GM18870 (cell line): ENCODE measurements around the gene TAF11L10.
"Not testable (repeated sequence)": the region's sequence is repeated elsewhere in the genome, so short reads cannot be mapped to it uniquely, and the experiment has no call there.

Experiments
- ATAC-seq: cut with Tn5 transposase; IDR thresholded peaks from one replicate; pipeline ENCODE4 v1.9.1; 2021; ENCODE audit warnings: moderate library complexity; ENCODE audit not compliant: unreplicated experiment

Gene TAF11L10

GRCh38 chr5:17597728-17598127 lies at the start of gene TAF11L10:
Gene TAF11L10, minus strand, starts transcription at chr5:17597828.
- not testable (repeated sequence) for ATAC-seq

- ATAC-seq: no peak
Measured at GRCh38 chr5:17634160-17634559, 36.5 kb upstream of the TAF11L10 start, which contains the start of gene TAF11L14. Gene TAF11L14, plus strand, starts transcription at chr5:17634460.

DNA sequence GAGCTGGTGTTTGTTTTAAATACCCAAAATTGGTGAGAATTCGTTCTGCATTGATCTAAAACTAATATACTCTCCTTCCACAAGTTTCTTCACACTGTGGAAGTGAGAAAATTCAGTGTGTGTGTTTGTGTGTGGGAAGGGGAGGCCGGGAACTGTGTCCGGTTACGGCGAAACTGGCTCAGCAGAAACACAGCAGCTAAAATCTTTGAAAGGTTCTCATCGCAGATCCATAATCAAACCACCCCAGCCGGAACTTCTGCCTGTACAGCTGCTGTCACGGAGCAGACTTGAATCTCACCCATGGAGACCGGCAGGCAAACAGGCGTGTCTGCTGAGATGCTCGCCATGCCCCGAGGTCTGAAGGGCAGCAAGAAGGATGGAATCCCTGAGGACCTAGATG lies 34.2 kb upstream of the TAF11L10 start, which contains the start of gene TAF11L13:
Gene TAF11L13 (plus strand): TSS at position 301 of the 400 bp plus-strand sequence.
- not testable (repeated sequence) for ATAC-seq

DNA sequence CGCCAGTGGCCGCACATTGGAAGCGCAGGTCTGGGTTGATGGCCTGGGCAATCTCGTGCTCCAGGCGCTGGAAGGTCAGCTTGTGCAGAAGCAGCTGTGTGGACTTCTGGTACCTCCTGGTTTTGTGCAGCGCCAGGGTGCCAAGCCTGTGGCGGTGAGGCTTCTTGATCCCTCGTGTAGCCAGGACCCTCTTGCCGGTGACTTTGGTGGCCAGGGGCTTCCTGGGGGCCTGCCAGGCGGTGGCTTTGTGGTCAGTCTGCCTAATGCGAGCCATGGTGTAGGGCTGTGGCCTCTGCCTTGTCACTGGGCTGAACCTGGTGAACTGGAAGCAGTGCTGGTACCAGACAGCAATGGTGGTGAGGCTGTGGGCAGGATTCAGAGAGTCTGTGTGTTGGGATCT lies 28.1 kb upstream of the TAF11L10 start:
- ATAC-seq: no peak

DNA sequence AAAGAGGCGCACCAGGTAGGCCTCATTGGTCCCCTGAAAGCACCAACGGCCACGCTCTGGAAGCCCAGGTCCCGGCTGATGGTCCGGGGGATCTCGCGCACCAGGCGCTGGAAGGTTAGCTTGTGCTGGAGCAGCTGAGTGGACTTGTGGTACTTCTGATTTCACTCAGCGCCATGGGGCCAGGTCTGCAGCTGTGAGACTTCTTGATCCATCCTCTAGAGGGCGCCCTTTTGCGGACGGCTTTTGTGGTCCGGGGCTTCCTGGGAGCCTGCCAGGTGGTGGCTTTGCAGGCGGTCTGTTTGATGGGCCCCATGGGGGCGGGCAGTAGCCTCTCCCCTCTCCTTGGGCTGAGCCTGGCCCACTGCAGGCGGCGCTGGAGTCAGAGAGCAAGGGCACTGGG lies 23.0 kb upstream of the TAF11L10 start:
- ATAC-seq: no peak

DNA sequence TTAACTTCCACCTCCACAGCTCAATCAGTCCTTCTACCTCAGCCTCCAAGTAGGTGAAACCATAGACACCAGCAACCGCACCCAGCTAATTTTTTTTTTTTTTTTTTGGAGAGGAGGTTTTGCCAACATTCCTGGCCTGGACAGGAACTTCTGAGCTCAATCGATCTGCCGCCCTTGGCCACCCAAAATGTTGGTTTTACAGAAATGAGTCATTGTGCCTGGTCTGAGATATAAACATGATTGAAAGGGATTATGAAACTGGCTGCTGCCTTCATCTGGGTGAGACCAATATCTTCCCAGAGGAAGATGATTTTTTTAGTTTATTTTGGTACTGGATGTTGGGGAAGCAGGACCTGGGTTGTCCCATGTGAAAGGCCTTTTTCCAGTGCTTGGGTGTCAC lies 21.7 kb upstream of the TAF11L10 start:
- ATAC-seq: no peak

- ATAC-seq: no peak
Measured at GRCh38 chr5:17614872-17615605, 17.4 kb upstream of the TAF11L10 start.

- not testable (repeated sequence) for ATAC-seq
Measured at GRCh38 chr5:17610092-17610491, 12.5 kb upstream of the TAF11L10 start, which contains the start of gene TAF11L12. Gene TAF11L12, plus strand, starts transcription at chr5:17610392.

DNA sequence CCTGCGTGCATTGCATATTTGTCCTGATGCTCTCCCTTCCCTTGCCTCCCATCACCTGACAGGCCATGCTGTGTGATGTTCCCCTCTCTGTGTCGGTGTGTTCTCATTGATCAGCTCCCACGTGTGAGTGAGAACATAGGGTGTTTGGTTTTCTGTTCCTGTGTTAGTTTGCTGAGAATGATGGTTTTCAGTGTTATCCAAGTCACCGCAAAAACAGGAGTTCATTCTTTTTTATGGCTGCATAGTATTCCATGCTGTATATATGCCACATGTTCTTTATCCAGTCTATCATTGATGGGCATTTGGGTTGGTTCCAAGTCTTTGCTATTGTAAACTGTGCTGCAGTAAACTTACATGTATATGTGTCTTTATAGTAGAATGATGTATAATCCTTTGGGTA lies 9.8 kb upstream of the TAF11L10 start:
- ATAC-seq: not testable (repeated sequence)

DNA sequence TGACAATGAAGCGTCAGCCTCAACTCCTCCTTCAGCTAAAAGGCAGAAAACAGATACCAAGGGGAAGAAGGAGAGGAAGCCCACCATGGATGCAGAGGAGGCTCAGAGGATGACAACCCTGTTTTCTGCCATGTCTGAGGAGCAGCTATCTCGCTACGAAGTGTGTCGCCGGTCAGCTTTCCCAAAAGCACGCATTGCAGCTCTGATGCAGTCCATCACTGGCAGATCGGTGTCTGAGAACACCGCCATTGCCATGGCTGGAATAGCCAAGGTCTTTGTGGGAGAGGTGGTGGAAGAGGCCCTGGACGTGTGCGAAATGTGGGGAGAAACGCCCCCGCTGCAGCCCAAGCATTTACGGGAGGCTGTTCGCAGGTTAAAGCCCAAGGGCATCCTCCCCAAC lies 7.3 kb upstream of the TAF11L10 start:
- no peak for ATAC-seq

GRCh38 chr5:17603880-17604279 lies 6.3 kb upstream of the TAF11L10 start, which contains the start of gene TAF11L11:
Gene TAF11L11, plus strand, starts transcription at chr5:17604183.
- not testable (repeated sequence) for ATAC-seq

GRCh38 chr5:17594255-17594654 lies 3.4 kb downstream of the TAF11L10 start, which contains the start of gene TAF11L9:
Gene TAF11L9, minus strand, starts transcription at chr5:17594394.
- not testable (repeated sequence) for ATAC-seq

DNA sequence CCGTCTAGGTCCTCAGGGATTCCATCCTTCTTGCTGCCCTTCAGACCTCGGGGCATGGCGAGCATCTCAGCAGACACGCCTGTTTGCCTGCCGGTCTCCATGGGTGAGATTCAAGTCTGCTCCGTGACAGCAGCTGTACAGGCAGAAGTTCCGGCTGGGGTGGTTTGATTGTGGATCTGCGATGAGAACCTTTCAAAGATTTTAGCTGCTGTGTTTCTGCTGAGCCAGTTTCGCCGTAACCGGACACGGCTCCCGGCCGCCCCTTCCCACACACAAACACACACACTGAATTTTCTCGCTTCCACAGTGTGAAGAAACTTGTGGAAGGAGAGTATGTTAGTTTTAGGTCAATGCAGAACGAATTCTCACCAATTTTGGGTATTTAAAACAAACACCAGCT lies 6.8 kb downstream of the TAF11L10 start, which contains the start of gene TAF11L8:
Gene TAF11L8 (minus strand): TSS at position 101 of the 400 bp plus-strand sequence.
- not testable (repeated sequence) for ATAC-seq

DNA sequence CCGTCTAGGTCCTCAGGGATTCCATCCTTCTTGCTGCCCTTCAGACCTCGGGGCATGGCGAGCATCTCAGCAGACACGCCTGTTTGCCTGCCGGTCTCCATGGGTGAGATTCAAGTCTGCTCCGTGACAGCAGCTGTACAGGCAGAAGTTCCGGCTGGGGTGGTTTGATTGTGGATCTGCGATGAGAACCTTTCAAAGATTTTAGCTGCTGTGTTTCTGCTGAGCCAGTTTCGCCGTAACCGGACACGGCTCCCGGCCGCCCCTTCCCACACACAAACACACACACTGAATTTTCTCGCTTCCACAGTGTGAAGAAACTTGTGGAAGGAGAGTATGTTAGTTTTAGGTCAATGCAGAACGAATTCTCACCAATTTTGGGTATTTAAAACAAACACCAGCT lies 12.0 kb downstream of the TAF11L10 start, which contains the start of gene TAF11L7:
Gene TAF11L7 (minus strand): TSS at position 101 of the 400 bp plus-strand sequence.
- not testable (repeated sequence) for ATAC-seq
